ENCODE measurements around the gene PFDN4.

GRCh38 chr20:54179946-54180345, 27.9 kb upstream of the PFDN4 start:
- TF ChIP-seq POLR2A (IDR thresholded peaks at IDR 0.05) (no peak), CTCF (IDR thresholded peaks at IDR 0.05) (no peak)
